Stimulated activated CD8-positive, alpha-beta memory T cell treated with anti-CD3 and anti-CD28 coated beads, Interleukin-7, amount 100 ng/mL, for 4 hours (primary cell): ENCODE results near the gene VEZF1.
A peak's percentile ranks its signal among the peaks of the same experiment; 100 is the strongest.

Experiments used
- DNase-seq, 2 donors: peaks; one replicate each; pipeline ENCODE4 v3.0.0-alpha.2; 2020; ENCODE audit warnings: low read depth in 2 of 2

The VEZF1 gene, protein sequence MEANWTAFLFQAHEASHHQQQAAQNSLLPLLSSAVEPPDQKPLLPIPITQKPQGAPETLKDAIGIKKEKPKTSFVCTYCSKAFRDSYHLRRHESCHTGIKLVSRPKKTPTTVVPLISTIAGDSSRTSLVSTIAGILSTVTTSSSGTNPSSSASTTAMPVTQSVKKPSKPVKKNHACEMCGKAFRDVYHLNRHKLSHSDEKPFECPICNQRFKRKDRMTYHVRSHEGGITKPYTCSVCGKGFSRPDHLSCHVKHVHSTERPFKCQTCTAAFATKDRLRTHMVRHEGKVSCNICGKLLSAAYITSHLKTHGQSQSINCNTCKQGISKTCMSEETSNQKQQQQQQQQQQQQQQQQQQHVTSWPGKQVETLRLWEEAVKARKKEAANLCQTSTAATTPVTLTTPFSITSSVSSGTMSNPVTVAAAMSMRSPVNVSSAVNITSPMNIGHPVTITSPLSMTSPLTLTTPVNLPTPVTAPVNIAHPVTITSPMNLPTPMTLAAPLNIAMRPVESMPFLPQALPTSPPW

DNA sequence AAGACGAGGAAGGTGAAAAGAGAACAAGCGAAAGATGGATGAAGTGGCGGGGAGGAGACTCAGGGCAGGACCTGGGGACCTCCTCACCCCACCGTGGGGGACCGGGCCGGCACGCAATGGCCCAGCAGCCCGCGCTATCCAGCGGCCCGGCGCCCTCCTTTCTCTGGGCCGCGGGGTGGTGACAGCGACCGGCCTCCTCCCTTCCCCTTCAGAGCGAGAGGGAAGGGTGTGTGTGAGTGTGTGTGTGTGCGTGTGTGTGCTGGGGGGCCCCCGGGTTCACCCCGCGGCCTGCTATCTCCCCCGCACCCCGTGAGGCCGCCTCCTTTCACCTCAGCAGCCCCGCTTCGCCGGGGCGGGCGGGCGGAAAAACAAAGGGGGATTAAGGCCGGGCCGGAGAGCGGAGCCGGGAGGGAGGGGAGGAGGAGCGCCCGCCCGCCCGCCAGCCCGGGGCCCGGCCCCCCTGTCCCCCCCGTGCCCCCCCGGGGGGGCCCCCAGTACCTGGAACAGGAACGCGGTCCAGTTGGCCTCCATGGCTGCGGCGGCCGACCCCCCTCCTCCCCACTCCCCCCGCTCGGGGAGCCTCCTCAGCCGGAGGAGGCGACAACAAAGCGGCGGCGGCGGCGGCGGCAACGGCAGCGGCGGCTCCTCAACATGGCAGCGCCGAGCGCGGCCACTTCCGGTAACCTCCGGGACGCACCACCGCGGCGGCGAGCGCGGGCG, at the start of gene VEZF1:
TSS of gene VEZF1 (minus strand) at position 674 of the 720 bp plus-strand sequence. CDS start at position 531, 143 bp downstream.
- peak; percentile 35 to 76 for DNase-seq

GRCh38 chr17:58032691-58033415, 44.8 kb upstream of the VEZF1 start:
- DNase-seq: no peak

GRCh38 chr17:58028578-58028977, 40.5 kb upstream of the VEZF1 start:
- DNase-seq: no peak

DNA sequence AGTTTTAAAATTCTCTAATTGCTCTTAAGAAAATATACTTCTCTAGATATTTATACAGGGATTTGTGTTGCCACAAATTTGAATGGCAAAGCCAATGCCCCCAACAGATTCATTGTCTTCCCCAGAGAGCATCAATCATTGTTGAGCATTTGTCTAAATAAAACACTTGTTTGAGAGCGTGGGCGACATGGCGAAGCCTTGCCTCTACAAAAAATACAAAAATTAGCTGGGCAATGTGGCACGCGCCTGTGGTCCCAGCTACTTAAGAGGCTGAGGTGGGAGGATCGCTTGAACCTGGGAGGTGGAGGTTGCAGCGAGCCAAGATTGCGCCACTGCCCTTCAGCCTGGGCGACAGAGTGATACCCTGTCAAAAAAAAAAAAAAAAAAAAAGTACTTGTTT, 32.3 kb upstream of the VEZF1 start:
- DNase-seq: no peak

GRCh38 chr17:58019521-58019920, 31.5 kb upstream of the VEZF1 start:
- DNase-seq: no peak

GRCh38 chr17:58019039-58019438, 31.0 kb upstream of the VEZF1 start:
- no peak for DNase-seq

- no peak for DNase-seq
These were observed 22.2 kb upstream of the VEZF1 start for GRCh38 chr17:58010067-58010799.

DNA sequence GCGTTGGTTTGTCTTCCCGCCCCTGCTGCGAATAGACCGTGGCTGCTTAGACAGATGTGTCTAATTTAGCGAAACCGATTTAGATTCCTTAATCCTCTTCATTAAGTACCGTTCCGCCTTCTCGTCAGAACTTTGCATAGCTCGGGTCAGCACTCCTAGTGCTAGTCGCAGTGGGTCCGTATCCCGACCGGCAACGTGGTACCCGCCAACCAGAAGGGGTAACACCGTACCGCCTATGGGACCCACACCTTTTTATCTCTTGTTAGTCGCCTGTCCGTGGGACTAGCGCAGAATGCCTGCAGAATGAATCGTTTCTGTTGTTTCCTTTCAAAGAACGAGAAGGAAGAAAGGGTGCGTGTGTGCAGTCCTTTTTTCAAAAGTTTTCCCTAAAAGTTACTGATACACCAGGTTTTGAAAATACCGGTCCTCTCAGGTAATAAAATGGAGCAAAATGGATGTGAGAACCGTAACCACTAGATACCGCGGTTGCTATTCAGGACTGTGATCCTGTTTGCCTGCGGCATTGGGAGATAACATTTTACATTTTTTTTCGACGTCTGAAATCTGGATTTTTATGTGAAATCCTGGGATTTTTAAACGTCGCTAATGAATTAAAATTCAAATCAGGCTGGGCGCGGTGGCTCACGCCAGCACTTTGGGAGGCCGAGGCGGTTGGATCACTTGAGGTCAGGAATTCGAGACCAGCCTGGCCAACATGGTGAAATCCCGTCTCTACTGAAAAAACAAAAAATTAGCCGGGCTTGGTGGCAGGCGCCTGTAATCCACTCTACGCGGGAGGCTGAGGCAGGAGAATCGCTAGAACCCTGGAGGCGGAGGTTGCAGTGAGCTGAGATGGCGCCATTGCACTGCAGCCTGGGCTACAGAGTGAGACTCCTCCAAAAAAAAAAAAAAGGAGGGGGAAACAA, 20.0 kb upstream of the VEZF1 start:
- DNase-seq: no peak

DNA sequence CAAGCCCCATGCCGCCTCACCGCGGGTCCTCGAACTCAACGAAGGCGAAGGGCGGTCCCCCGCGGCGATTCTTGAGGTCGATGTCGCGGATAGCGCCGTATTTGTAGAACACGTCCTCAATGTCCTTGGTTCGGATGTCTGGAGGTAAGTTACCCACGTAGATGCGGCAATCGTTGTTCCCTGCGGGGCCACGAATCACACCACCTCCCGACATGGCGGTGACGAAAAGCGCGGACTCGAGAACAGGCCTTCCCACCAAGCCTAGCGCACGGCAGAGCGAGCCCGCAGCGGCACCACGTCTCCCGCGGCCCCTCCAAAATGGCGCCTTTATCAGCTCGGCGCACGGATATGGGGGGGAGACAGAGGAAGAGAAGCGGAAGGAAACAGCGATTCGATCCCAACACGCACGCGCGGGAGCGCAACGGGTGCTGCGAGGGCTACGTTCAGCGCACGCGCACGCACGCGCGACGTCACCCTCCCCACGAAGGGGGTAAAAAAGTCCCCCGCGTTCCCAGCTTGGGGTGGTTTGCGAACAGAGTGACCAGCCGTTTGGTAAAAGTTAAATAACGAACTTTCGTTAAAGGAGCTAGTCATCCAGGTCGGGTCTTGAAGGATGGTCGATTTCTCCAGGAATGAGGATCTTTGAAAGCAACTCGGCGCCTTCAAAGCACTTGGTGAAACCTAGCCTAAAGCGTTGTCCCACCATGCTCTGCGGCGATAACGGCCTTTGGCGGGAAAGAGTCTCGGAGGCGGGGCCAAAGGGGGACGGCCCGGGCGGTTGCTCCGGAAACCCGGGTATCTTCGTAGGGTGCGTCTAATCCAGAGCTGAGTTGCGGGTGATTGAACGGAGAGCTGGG, 19.1 kb upstream of the VEZF1 start, which contains the start of gene SRSF1:
TSS of gene SRSF1 (minus strand) at position 323 of the 857 bp plus-strand sequence. CDS start at position 214, 109 bp downstream.
- DNase-seq: peak; percentile 96 to 98

- peak; percentile 35 to 58 for DNase-seq
These were observed 18.5 kb upstream of the VEZF1 start for GRCh38 chr17:58006560-58006923.

DNA sequence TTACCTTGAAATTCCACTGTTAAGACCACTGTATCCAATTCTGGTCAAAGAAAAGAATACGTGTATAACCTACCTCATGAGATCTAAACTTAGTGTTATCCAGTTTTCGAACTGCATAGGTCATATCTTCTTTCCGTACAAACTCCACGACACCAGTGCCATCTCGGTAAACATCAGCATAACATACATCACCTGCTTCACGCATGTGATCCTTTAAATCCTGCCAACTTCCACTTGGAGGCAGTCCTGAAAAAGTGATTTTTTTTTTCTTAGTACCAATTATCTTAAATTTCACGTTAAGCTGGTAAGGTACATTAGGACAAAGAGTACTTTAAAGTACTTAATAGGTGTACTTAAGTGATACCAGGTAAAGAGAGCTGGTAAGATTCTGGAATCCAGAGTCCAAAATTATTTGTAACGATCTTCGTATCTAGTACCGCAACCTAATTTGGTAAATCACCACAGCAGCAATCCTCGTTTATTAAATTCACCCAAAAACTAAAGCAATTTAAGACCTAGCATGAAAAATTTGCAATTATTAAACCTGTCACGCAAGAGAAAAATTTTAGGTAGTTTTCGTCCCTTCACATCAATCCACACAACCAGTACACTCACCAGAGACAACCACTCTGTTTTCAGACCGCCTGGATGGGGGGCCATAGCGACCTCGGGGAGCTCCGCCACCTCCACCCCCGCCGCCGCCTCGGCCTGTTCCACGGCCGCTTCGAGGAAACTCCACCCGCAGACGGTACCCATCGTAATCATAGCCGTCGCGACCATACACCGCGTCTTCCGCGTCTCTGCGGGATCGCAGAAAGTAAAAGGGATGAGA, 17.9 kb upstream of the VEZF1 start:
- peak in 1 of 2 donors; percentile 59 for DNase-seq

GRCh38 chr17:58005031-58005727, 17.1 kb upstream of the VEZF1 start:
- no peak for DNase-seq

DNA sequence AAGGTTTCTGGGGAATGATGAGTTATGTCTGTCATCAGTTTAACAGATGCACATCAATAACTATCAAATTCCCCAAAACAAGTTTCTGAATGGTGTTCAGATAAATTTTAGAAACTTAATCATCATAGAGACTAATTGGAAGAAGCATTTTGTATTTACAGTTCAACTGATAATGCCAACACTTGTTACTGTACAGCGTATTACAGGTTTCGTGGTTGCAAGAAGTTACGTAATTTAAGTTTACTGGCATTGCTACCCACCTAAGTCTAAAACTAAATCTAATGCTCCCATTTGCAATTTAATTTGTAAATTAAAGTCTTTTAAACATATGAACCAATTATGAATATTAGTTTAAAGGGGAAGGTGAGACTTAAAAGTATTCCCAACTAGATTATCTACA, 16.0 kb upstream of the VEZF1 start:
- no peak for DNase-seq

DNA sequence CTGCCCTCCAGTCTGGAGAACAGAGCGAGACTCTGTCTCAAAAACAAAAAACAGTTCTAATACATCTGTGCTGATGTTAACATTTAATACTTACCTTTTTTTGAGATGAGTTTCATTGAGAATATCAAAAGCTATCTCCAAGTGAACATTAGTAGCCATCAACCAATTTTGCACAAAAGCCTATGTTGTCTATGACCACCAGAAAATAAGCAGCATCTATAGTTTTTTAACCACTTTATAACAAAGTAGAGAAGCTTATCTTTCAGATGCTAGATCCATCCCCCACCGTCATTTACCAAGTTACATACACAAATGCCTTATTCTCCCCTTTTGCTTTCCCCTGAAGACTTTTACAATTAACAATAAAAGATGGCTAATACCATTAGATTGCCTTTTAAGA, 14.9 kb upstream of the VEZF1 start:
- no peak for DNase-seq

- DNase-seq: no peak
These were observed 14.3 kb upstream of the VEZF1 start for GRCh38 chr17:58002154-58002948.

- DNase-seq: no peak
These were observed 13.5 kb upstream of the VEZF1 start for GRCh38 chr17:58001461-58002124.
